GM23338 (cell line): ENCODE measurements around the gene PLD5.
"Not testable (repeated sequence)": the region's sequence is repeated elsewhere in the genome, so short reads cannot be mapped to it uniquely, and the experiment has no call there.

ENCODE experiments used
- EZH2 ChIP-seq: fragments of 200-600 bp; sonication (generic); IDR thresholded peaks from one replicate; pipeline ENCODE4 v1.8.0; 2017; ENCODE audit warnings: antibody characterized with exemption, mild to moderate bottlenecking, low read depth; ENCODE audit not compliant: unreplicated experiment
- EZH2phosphoT487 ChIP-seq: fragments of 200-600 bp; sonication (generic); IDR thresholded peaks from one replicate; pipeline ENCODE4 v1.8.1; 2018; ENCODE audit warnings: antibody characterized with exemption; ENCODE audit not compliant: unreplicated experiment
- TF ChIP-seq, protein P1 (sequence below), 2 experiments: fragments of 200-600 bp in 1 of 2; sonication (generic) in 1 of 2; conservative IDR thresholded peaks; 2 replicates each; pipeline versions ENCODE4 v1.5.1 to v1.6.1; 2016 to 2017; ENCODE audit warnings: antibody characterized with exemption in 2 of 2, low read depth in 2 of 2, mild to moderate bottlenecking in 2 of 2, moderate library complexity in 1 of 2
- TF ChIP-seq, protein P2 (sequence below): IDR thresholded peaks from one replicate; pipeline ENCODE4 v1.6.1; 2018; ENCODE audit warnings: antibody characterized with exemption; ENCODE audit not compliant: unreplicated experiment

GRCh38 chr1:242276769-242277168 is 247.7 kb downstream of the PLD5 start:
- TF ChIP-seq, protein P1, sequence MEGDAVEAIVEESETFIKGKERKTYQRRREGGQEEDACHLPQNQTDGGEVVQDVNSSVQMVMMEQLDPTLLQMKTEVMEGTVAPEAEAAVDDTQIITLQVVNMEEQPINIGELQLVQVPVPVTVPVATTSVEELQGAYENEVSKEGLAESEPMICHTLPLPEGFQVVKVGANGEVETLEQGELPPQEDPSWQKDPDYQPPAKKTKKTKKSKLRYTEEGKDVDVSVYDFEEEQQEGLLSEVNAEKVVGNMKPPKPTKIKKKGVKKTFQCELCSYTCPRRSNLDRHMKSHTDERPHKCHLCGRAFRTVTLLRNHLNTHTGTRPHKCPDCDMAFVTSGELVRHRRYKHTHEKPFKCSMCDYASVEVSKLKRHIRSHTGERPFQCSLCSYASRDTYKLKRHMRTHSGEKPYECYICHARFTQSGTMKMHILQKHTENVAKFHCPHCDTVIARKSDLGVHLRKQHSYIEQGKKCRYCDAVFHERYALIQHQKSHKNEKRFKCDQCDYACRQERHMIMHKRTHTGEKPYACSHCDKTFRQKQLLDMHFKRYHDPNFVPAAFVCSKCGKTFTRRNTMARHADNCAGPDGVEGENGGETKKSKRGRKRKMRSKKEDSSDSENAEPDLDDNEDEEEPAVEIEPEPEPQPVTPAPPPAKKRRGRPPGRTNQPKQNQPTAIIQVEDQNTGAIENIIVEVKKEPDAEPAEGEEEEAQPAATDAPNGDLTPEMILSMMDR (conservative IDR thresholded peaks at IDR 0.05; ENCODE audit: low read depth in 2 of 2): not testable (repeated sequence)
- TF ChIP-seq, protein P2, sequence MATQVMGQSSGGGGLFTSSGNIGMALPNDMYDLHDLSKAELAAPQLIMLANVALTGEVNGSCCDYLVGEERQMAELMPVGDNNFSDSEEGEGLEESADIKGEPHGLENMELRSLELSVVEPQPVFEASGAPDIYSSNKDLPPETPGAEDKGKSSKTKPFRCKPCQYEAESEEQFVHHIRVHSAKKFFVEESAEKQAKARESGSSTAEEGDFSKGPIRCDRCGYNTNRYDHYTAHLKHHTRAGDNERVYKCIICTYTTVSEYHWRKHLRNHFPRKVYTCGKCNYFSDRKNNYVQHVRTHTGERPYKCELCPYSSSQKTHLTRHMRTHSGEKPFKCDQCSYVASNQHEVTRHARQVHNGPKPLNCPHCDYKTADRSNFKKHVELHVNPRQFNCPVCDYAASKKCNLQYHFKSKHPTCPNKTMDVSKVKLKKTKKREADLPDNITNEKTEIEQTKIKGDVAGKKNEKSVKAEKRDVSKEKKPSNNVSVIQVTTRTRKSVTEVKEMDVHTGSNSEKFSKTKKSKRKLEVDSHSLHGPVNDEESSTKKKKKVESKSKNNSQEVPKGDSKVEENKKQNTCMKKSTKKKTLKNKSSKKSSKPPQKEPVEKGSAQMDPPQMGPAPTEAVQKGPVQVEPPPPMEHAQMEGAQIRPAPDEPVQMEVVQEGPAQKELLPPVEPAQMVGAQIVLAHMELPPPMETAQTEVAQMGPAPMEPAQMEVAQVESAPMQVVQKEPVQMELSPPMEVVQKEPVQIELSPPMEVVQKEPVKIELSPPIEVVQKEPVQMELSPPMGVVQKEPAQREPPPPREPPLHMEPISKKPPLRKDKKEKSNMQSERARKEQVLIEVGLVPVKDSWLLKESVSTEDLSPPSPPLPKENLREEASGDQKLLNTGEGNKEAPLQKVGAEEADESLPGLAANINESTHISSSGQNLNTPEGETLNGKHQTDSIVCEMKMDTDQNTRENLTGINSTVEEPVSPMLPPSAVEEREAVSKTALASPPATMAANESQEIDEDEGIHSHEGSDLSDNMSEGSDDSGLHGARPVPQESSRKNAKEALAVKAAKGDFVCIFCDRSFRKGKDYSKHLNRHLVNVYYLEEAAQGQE: not testable (repeated sequence)
- TF ChIP-seq EZH2, EZH2phosphoT487: not testable (repeated sequence)
